ENCODE data around the gene GALNT11.
"Not testable (repeated sequence)": the region's sequence is repeated elsewhere in the genome, so short reads cannot be mapped to it uniquely, and the experiment has no call there.

The GALNT11 gene

GRCh38 chr7:152025077-152025936 lies at the start of gene GALNT11:
Gene GALNT11 (plus strand): TSS chr7:152025674. CDS start chr7:152094228, 68,554 bp downstream.
- DNase-seq, result peak; percentile 87 to 95

GRCh38 chr7:151978616-151979015 lies 46.9 kb upstream of the GALNT11 start:
- DNase-seq, result no peak

- no peak for DNase-seq
Measured at GRCh38 chr7:151981223-151981622, 44.3 kb upstream of the GALNT11 start.

- no peak for DNase-seq
Measured at GRCh38 chr7:151982806-151983205, 42.7 kb upstream of the GALNT11 start.

GRCh38 chr7:151984612-151985011 lies 40.9 kb upstream of the GALNT11 start:
- no peak for DNase-seq

GRCh38 chr7:151987748-151988529 lies 37.5 kb upstream of the GALNT11 start:
- no peak for DNase-seq

- peak; percentile 60 to 62 for DNase-seq
Measured at GRCh38 chr7:151992375-151992774, 33.1 kb upstream of the GALNT11 start.

- DNase-seq, result no peak
Measured at GRCh38 chr7:151993977-151994676, 31.3 kb upstream of the GALNT11 start.

- no peak for DNase-seq
Measured at GRCh38 chr7:151999424-152000090, 25.9 kb upstream of the GALNT11 start.

GRCh38 chr7:152000191-152000590 lies 25.3 kb upstream of the GALNT11 start:
- no peak for DNase-seq

- DNase-seq, result no peak
Measured at GRCh38 chr7:152006336-152006735, 19.1 kb upstream of the GALNT11 start.

- DNase-seq, result no peak
Measured at GRCh38 chr7:152011860-152012259, 13.6 kb upstream of the GALNT11 start.

- DNase-seq, result no peak
Measured at GRCh38 chr7:152013230-152013629, 12.2 kb upstream of the GALNT11 start.

- DNase-seq, result no peak
Measured at GRCh38 chr7:152013974-152014373, 11.5 kb upstream of the GALNT11 start.

- no peak for DNase-seq
Measured at GRCh38 chr7:152014722-152015121, 10.8 kb upstream of the GALNT11 start.

- DNase-seq, result no peak
Measured at GRCh38 chr7:152015600-152015999, 9.9 kb upstream of the GALNT11 start.

GRCh38 chr7:152016947-152017346 lies 8.5 kb upstream of the GALNT11 start:
- DNase-seq, result no peak

GRCh38 chr7:152017683-152018082 lies 7.8 kb upstream of the GALNT11 start:
- DNase-seq, result not testable (repeated sequence)

- not testable (repeated sequence) for DNase-seq
Measured at GRCh38 chr7:152021740-152022139, 3.7 kb upstream of the GALNT11 start.

- DNase-seq, result no peak
Measured at GRCh38 chr7:152025937-152026890, 740 bp downstream of the GALNT11 start.
